ENCODE data around the gene MRTFB. TPM values are rescaled to one million over a fixed set of nuclear protein-coding genes. Genes with fewer than 3 reads are reported as not detected.

Gene MRTFB
- total and polyA plus RNA-seq, 2 of the 13 experiments (the other 11 are each of a cell fraction or from before 2014, with no cell fraction given) = 11.4 to 14.0 TPM

DNA sequence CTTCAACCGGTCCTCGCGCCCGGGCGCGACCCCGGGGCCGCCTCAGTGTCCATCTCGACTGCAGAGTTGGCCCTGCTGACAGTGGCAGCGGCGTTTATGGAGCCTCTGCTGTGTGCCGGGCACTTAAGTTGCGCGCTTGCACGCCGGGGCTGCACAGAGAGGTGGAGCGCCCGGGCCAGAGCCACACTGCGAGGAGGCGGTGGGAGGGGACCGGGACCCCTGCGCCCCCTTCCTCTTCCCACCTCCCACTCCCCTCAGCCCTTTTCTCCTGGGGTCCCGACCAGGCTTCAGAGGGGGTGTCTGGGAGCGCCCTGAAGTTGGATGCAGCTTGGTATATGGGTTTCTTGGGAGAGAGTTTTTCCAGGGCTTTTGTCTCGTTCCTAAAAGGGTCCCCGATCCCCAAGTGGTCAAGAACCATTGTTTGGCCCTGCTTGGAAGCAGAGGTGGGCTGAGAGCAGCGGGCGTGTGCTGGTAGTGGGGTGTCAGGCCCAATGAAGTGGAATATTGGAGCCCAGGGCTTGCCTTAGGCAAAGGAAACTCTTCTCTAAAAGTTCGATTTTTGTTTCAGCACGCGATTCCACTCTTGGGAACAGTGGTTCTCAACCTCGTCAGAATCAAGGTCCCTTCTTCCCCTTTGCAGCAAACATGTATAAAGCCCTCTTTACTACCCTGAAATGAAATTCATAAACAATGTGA, 605 bp downstream of the MRTFB start (continued):
- TF ChIP-seq, protein P1, sequence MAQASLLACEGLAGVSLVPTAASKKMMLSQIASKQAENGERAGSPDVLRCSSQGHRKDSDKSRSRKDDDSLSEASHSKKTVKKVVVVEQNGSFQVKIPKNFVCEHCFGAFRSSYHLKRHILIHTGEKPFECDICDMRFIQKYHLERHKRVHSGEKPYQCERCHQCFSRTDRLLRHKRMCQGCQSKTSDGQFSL (CRISPR knock-in tag; IDR thresholded peaks at IDR 0.05) = no peak
- TF ChIP-seq U2AF1 (optimal IDR thresholded peaks at IDR 0.05; ENCODE audit: low read depth, low read length) (peak; percentile 39), HNRNPK (IDR thresholded peaks at IDR 0.05; ENCODE audit: low read depth, low read length, poor library complexity, severe bottlenecking) (peak; percentile 89), JDP2 (CRISPR knock-in tag; IDR thresholded peaks at IDR 0.05; ENCODE audit: borderline replicate concordance) (no peak), ARNT2 (CRISPR knock-in tag; IDR thresholded peaks at IDR 0.05; ENCODE audit: low read depth) (no peak), KLF16 (CRISPR knock-in tag; IDR thresholded peaks at IDR 0.05) (no peak), ZNF350 (CRISPR knock-in tag; IDR thresholded peaks at IDR 0.05; ENCODE audit: borderline replicate concordance, low read depth) (0 out of 2 replicates have a peak, but pooled peaks have one; percentile 2), IRX3 (CRISPR knock-in tag; IDR thresholded peaks at IDR 0.05; ENCODE audit: borderline replicate concordance, low read depth) (no peak), ZNF543 (CRISPR knock-in tag; IDR thresholded peaks at IDR 0.05) (no peak), SIN3A (IDR thresholded peaks at IDR 0.05; ENCODE audit: borderline replicate concordance, low read depth, low read length) (0 out of 2 replicates have a peak, but pooled peaks have one; percentile 27), ZNF354B (CRISPR knock-in tag; IDR thresholded peaks at IDR 0.05) (no peak)
- TF ChIP-seq, protein P2, sequence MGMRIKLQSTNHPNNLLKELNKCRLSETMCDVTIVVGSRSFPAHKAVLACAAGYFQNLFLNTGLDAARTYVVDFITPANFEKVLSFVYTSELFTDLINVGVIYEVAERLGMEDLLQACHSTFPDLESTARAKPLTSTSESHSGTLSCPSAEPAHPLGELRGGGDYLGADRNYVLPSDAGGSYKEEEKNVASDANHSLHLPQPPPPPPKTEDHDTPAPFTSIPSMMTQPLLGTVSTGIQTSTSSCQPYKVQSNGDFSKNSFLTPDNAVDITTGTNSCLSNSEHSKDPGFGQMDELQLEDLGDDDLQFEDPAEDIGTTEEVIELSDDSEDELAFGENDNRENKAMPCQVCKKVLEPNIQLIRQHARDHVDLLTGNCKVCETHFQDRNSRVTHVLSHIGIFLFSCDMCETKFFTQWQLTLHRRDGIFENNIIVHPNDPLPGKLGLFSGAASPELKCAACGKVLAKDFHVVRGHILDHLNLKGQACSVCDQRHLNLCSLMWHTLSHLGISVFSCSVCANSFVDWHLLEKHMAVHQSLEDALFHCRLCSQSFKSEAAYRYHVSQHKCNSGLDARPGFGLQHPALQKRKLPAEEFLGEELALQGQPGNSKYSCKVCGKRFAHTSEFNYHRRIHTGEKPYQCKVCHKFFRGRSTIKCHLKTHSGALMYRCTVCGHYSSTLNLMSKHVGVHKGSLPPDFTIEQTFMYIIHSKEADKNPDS (CRISPR knock-in tag; IDR thresholded peaks at IDR 0.05) = no peak; the same call in 1 of the 2 replicates
- TF ChIP-seq, protein P3, sequence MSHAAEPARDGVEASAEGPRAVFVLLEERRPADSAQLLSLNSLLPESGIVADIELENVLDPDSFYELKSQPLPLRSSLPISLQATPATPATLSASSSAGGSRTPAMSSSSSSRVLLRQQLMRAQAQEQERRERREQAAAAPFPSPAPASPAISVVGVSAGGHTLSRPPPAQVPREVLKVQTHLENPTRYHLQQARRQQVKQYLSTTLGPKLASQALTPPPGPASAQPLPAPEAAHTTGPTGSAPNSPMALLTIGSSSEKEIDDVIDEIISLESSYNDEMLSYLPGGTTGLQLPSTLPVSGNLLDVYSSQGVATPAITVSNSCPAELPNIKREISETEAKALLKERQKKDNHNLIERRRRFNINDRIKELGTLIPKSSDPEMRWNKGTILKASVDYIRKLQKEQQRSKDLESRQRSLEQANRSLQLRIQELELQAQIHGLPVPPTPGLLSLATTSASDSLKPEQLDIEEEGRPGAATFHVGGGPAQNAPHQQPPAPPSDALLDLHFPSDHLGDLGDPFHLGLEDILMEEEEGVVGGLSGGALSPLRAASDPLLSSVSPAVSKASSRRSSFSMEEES (CRISPR knock-in tag; IDR thresholded peaks at IDR 0.05) = no peak
- TF ChIP-seq, protein P4, sequence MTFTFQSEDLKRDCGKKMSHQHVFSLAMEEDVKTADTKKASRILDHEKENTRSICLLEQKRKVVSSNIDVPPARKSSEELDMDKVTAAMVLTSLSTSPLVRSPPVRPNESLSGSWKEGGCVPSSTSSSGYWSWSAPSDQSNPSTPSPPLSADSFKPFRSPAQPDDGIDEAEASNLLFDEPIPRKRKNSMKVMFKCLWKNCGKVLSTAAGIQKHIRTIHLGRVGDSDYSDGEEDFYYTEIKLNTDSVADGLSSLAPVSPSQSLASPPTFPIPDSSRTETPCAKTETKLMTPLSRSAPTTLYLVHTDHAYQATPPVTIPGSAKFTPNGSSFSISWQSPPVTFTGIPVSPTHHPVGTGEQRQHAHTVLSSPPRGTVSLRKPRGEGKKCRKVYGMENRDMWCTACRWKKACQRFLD (CRISPR knock-in tag; IDR thresholded peaks at IDR 0.05; ENCODE audit: borderline replicate concordance) = 0 out of 2 replicates have a peak, but pooled peaks have one; percentile 5
- TF ChIP-seq, protein P5, sequence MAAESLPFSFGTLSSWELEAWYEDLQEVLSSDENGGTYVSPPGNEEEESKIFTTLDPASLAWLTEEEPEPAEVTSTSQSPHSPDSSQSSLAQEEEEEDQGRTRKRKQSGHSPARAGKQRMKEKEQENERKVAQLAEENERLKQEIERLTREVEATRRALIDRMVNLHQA (CRISPR knock-in tag; IDR thresholded peaks at IDR 0.05) = no peak

Measured in HepG2 (cell line).